ENCODE data around the gene PREX1.
A peak's percentile ranks its signal among the peaks of the same experiment; 100 is the strongest.

The PREX1 gene

DNA sequence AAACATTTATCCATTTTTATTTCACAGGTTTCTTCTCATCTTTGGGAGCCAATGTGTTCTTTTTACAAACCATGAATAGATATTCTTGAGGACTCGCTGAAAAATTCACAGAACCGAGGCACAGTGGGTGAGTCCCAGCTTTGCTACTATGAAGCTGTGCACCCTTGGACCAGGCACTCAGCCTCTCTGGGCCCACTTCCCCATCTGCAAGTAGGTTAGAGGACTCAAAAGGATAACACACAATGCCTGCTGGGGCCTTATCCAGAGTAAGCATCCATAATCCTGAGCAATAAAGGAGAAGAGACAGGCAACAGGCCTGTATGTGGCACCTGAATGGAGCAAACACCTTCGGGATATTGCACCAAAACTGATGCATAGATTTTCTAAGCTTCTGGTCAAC, 153.3 kb downstream of the PREX1 start:
- DNase-seq, result no peak

- peak; percentile 92 for DNase-seq
Observed at GRCh38 chr20:48673507-48673906, 154.3 kb downstream of the PREX1 start.

- DNase-seq, result no peak
Observed at GRCh38 chr20:48672324-48672723, 155.5 kb downstream of the PREX1 start.

DNA sequence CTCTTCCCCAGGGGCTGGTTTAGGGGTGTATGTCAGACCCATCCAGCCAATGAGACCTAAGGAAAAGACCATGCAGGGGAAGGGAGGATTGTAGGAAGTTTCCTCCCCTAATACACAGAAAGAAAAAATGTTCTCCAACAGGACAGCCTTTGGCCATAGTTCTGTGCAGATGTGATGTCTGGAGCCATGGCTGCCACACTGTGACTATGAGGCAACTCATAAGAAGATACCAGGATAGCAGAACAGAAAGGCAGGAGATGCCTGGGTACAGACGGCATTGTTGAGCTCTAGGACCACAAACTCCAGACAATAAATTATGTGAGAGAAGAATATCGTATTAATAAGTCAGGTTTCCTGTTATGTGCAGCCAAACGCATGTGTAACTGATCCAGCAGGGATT, 156.7 kb downstream of the PREX1 start:
- no peak for DNase-seq

GRCh38 chr20:48669946-48670605, 157.7 kb downstream of the PREX1 start:
- DNase-seq, result peak; percentile 8 to 23

GRCh38 chr20:48668451-48668946, 159.3 kb downstream of the PREX1 start:
- no peak for DNase-seq

- DNase-seq, result no peak
Observed at GRCh38 chr20:48667889-48668413, 159.8 kb downstream of the PREX1 start.

DNA sequence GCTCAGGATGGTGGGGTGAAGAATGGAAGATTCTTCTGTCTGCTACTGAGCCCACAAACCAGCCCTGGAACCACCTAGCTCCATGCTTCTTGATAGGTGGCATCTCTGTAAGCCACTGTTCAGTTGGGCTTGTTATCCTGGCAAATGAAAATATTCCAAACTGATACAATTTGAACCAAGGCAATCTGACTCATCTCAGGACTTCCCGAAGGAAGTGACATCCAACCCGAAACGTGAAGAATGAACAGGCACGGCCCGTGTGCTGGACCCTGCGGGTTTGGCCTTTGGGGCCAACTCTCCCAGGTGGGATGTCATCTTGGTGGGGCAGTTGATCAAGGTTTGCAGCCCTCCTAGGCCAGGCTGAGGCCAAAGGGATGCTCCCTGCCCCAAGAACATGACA, 160.3 kb downstream of the PREX1 start:
- no peak for DNase-seq

DNA sequence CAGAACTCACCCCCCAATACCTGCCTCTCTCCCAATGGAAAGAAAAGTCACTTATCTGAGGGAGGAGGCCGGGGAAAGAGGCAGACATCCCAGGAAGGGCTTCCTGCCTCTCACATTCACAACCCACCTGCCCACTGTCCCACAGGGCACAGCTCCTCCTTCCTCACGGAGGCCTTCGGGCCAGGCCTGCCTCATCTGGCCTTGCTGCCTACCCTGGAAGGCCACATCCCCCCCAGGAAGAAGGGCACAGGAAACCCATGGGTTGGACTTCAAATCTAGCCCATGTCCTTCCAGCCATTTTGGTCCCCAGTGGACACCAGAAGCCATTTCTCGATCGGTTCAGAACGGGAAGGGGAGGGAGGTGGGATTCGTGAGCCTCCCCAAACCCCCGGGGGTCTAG, 162.0 kb downstream of the PREX1 start:
- DNase-seq, result no peak

DNA sequence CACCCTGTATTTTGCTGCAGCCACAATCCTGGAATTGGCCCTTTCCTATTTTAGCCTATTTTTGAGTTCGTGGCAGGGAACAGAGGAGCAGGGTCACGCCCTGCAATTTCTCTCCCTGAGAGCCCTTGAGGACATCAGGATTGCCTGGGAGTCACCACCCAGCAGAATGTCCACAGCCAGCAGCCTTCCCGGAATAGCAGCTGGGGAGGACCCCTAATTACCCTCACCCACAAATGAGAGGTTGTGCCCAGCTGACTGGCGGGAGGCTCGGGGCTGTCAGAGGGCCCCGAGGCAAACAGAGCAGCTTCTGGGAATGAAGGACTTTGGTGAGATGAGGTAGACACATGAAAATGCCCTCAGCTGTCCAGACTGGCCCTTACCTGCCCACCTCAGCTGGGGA, 165.1 kb downstream of the PREX1 start:
- DNase-seq, result no peak

- DNase-seq, result no peak
Observed at GRCh38 chr20:48661575-48662455, 166.0 kb downstream of the PREX1 start.

GRCh38 chr20:48660788-48661187, 167.0 kb downstream of the PREX1 start:
- DNase-seq, result no peak

GRCh38 chr20:48659858-48660257, 167.9 kb downstream of the PREX1 start:
- no peak for DNase-seq

DNA sequence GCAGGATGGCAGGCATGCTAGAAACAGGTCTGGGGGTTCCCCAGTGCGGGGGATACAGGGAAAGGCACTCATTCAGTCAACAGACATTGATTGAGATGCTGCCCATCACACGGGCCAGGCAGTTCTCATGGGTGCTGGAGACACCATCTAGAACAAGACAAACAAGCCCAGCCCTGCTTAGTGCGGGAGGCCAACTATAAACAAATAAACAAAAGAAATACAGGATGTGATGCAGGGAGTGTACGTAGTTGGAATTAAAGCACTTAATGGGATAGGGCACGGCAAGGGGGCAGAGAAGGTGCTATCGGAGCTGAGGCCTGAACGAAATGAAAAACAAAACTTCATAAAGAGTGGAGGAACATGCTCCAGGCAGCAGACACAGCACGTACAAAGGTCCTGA, 169.3 kb downstream of the PREX1 start:
- no peak for DNase-seq

DNA sequence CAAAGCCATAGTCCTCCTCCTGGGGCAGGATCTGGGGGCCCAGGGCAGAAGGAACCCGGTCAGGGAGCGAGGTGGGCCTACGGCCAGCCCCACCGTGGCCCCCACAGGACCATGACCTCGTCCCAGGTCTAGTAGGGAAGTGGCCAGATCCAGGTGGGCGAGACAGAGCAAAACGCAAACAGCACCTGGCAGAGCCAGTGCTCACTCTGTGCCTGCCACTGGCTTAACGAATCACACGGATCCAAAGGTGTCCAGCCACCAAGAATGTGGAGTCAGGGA, 169.7 kb downstream of the PREX1 start:
- DNase-seq, result no peak

DNA sequence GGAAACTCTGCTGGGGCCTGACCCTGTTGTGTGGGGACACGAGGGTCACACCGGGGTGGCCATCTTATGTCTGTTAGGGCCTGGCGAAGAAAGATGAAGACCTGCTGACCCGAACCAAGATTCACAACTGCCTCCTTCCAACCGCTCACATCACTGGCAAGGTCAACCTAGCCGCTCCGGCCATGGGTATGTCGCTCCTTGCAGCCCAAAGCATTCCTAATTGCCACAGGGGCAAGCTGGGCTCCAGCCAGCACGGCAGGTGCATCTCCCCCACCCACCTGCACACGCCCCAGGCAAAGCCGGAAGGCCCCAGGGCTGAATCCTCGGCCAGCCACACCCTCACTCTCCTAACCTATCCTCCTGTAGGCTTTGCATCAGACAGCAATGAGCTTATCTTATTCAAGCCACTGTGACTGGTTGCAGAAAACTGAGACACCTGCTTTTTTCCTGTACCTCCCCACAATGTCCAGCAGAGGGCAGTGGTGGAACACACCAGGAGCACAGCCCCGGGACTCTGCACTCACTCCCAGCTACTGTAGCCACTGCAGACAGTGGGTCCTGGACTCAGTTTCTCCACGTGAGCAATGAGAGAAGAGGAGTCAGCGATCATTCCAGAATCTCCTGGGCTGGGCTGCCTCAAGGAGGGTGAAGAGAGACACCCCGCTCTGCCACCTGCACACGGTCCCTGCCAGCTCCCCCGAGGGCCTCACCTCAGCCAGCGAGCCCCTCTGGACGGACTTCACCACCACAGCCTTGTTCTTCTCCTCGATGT, 170.2 kb downstream of the PREX1 start:
- DNase-seq, result peak; percentile 51 to 57

DNA sequence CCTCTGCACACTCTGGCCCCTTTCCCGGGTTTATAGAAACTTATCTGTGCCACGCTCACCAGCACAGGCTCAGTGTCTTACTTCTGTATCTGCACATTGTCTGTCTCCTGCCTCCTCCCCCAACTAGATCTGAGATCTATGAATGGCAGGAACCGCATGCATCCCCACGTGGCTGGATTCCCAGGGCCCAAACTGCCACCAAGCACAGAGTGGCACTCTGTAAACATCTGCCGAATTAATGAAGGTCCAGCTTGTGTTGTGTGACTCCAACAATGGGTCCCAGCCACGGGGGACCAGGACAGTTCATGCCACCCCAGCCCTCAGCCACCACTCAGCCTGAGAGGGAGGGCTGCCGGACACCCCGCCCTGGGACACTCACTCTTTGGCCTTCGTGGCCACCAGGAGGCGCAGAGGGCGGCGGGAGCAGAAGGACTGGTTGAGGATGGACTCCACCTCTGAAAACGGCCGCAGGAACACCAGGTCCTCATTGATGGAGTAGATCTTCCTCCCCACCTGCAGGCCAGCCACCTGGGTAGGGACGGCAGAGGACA, 171.1 kb downstream of the PREX1 start:
- DNase-seq, result no peak

- no peak for DNase-seq
Observed at GRCh38 chr20:48656137-48656536, 171.7 kb downstream of the PREX1 start.

DNA sequence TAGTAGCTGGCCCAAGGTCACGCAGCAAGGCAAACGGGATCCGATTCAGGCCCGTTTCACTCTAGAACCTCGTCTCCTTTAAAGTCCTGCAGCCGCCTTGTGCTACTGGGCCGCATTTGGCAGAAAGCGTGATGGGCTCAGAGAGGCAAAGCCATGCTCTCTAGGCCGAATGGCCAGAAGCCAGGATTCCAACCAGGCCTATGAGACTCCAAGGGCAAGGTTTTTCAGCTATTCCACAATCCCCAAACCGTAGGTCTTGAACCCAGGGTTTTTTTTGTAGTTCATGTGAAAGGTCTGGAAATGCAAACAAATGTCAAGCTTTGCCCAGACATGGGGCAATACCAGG, 174.1 kb downstream of the PREX1 start:
- no peak for DNase-seq

GRCh38 chr20:48652961-48653705, 174.7 kb downstream of the PREX1 start:
- DNase-seq, result no peak

- no peak for DNase-seq
Observed at GRCh38 chr20:48651960-48652359, 175.8 kb downstream of the PREX1 start.

DNA sequence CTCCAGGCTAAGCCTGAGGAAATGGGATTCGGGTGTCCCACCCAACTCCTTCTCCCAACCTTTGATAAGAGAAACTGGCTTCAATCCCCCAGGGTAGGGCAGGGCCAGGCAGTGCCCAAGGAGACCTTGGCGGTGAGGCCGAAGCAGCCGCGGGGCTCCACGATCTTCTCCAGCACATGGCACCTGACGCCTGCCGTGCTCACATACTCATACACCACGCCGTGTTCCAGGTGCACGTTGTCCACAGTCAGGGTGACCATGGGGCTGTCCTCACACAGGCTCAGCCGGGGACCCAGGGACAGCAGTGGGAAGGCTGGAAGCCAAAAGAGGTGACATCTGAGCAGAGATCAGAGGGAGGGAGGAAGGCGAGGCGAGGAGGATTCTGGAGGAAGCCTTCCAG, 176.5 kb downstream of the PREX1 start:
- no peak for DNase-seq

DNA sequence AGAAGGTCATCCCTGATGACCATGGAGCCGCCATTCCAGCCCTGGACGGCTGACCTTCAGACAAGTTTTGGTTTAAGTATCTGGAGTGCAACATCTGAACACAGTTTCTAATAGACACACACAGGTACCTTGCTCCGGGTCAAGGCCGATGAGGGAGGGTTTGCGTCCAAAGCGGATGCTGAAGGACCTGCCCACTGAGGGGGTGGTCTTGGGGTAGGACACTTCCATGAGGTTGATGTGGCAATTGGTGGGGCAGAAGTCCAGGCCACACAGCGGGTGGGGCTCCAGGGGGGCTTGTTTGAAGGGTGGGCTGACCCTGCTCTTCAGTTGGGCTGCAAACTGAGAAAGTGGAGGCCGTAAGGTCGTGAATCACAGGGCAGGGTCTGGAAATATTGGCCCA, 177.9 kb downstream of the PREX1 start:
- no peak for DNase-seq

All from AML-193 (cell line).